Activated naive CD4-positive, alpha-beta T cell treated with anti-CD3 and anti-CD28 coated beads, Interleukin-2, amount 10 ng/mL, durations not matched to agents 7 days and 5 days (primary cell): ENCODE data around the gene ADAMTS14.

Experiments
- CTCF ChIA-PET: fragments of 350-600 bp; sonication (Branson Sonifier 250); formaldehyde crosslinking; loops from one replicate; lab custom pipeline; 2021; ENCODE audit warnings: antibody characterized with exemption; lab: Charles Lee
- DNase-seq: peaks from one replicate; pipeline ENCODE4 v3.0.0-alpha.2; 2020
- H3K27ac Mint-ChIP-seq: one replicate; pipeline ENCODE4 v1.8.0; 2021; ENCODE audit warnings: mild to moderate bottlenecking, moderate library complexity, mixed read lengths
- H3K27me3 Mint-ChIP-seq: one replicate; pipeline ENCODE4 v1.8.0; 2021; ENCODE audit warnings: mild to moderate bottlenecking, mixed read lengths
- H3K36me3 Mint-ChIP-seq: one replicate; pipeline ENCODE4 v1.8.0; 2021; ENCODE audit warnings: mixed read lengths
- H3K4me1 Mint-ChIP-seq: one replicate; pipeline ENCODE4 v1.8.0; 2021; ENCODE audit warnings: mixed read lengths
- H3K4me3 Mint-ChIP-seq: one replicate; pipeline ENCODE4 v1.8.0; 2021; ENCODE audit warnings: mild to moderate bottlenecking, moderate library complexity, mixed read lengths
- H3K9me3 Mint-ChIP-seq: one replicate; pipeline ENCODE4 v1.8.0; 2021; ENCODE audit warnings: mixed read lengths

The ADAMTS14 gene

GRCh38 chr10:70711177-70711576, 38.9 kb downstream of the ADAMTS14 start:
- Mint-ChIP-seq H3K36me3 (no peaks in the 10 kb centered on the region), H3K27ac (no peak overlapping the region), H3K4me3 (no peak overlapping the region), H3K27me3 (peaks cover under 1% of the 10 kb centered on the region), H3K9me3 (no peaks in the 10 kb centered on the region), H3K4me1 (no peaks in the 10 kb centered on the region)
- DNase-seq = no peak
- CTCF ChIA-PET = no interaction called here

GRCh38 chr10:70711911-70712310, 39.6 kb downstream of the ADAMTS14 start:
- DNase-seq = no peak
- H3K9me3 Mint-ChIP-seq = no peaks in the 10 kb centered on the region
- peaks cover 6% of the 10 kb centered on the region for H3K27me3 Mint-ChIP-seq
- no peaks in the 10 kb centered on the region for H3K4me1 Mint-ChIP-seq
- CTCF ChIA-PET = no interaction called here
- H3K4me3 Mint-ChIP-seq = no peak overlapping the region
- H3K27ac Mint-ChIP-seq = no peak overlapping the region
- H3K36me3 Mint-ChIP-seq = no peaks in the 10 kb centered on the region

- no peak overlapping the region for H3K4me3 Mint-ChIP-seq
- H3K27ac Mint-ChIP-seq = no peak overlapping the region
- DNase-seq = no peak
- H3K9me3 Mint-ChIP-seq = no peaks in the 10 kb centered on the region
- H3K36me3 Mint-ChIP-seq = no peaks in the 10 kb centered on the region
- H3K4me1 Mint-ChIP-seq = no peaks in the 10 kb centered on the region
- CTCF ChIA-PET = no interaction called here
- peaks cover 12% of the 10 kb centered on the region for H3K27me3 Mint-ChIP-seq
These were observed 41.9 kb downstream of the ADAMTS14 start for GRCh38 chr10:70714245-70714644.

- H3K36me3 Mint-ChIP-seq = no peaks in the 10 kb centered on the region
- peaks cover 12% of the 10 kb centered on the region for H3K27me3 Mint-ChIP-seq
- H3K4me1 Mint-ChIP-seq = no peaks in the 10 kb centered on the region
- no peaks in the 10 kb centered on the region for H3K9me3 Mint-ChIP-seq
- CTCF ChIA-PET = no interaction called here
- DNase-seq = no peak
- no peak overlapping the region for H3K4me3 Mint-ChIP-seq
- H3K27ac Mint-ChIP-seq = no peak overlapping the region
These were observed 42.6 kb downstream of the ADAMTS14 start for GRCh38 chr10:70714951-70715350.

GRCh38 chr10:70715853-70716795, 43.8 kb downstream of the ADAMTS14 start:
- Mint-ChIP-seq H3K4me1 (no peaks in the 10 kb centered on the region), H3K4me3 (no peak overlapping the region), H3K27ac (no peak overlapping the region), H3K27me3 (peaks cover 12% of the 10 kb centered on the region), H3K9me3 (no peaks in the 10 kb centered on the region), H3K36me3 (no peaks in the 10 kb centered on the region)
- DNase-seq = no peak
- CTCF ChIA-PET = interaction anchor here (0.9 kb wide), 1 partner anchor 171 kb away, joined by 3 read pairs; no protein-coding TSS in a partner anchor

GRCh38 chr10:70722820-70723424, 50.6 kb downstream of the ADAMTS14 start:
- no peaks in the 10 kb centered on the region for H3K36me3 Mint-ChIP-seq
- no peaks in the 10 kb centered on the region for H3K4me1 Mint-ChIP-seq
- peaks cover 5% of the 10 kb centered on the region for H3K27me3 Mint-ChIP-seq
- no peak overlapping the region for H3K27ac Mint-ChIP-seq
- H3K4me3 Mint-ChIP-seq = no peak overlapping the region
- CTCF ChIA-PET = no interaction called here
- no peaks in the 10 kb centered on the region for H3K9me3 Mint-ChIP-seq
- no peak for DNase-seq

- Mint-ChIP-seq H3K9me3 (no peaks in the 10 kb centered on the region), H3K4me1 (no peaks in the 10 kb centered on the region), H3K36me3 (no peaks in the 10 kb centered on the region), H3K27ac (no peak overlapping the region), H3K4me3 (no peak overlapping the region), H3K27me3 (peaks cover 5% of the 10 kb centered on the region)
- CTCF ChIA-PET = no interaction called here
- no peak for DNase-seq
These were observed 51.5 kb downstream of the ADAMTS14 start for GRCh38 chr10:70723771-70724170.

GRCh38 chr10:70726909-70727495, 54.7 kb downstream of the ADAMTS14 start:
- Mint-ChIP-seq H3K36me3 (no peaks in the 10 kb centered on the region), H3K27ac (no peak overlapping the region), H3K4me3 (no peak overlapping the region), H3K27me3 (peaks cover 5% of the 10 kb centered on the region), H3K4me1 (no peaks in the 10 kb centered on the region), H3K9me3 (no peaks in the 10 kb centered on the region)
- DNase-seq = no peak
- CTCF ChIA-PET = no interaction called here

GRCh38 chr10:70728328-70728727, 56.0 kb downstream of the ADAMTS14 start:
- Mint-ChIP-seq H3K4me3 (no peak overlapping the region), H3K27me3 (peaks cover 5% of the 10 kb centered on the region), H3K27ac (no peak overlapping the region), H3K9me3 (no peaks in the 10 kb centered on the region), H3K36me3 (no peaks in the 10 kb centered on the region), H3K4me1 (no peaks in the 10 kb centered on the region)
- CTCF ChIA-PET = no interaction called here
- no peak for DNase-seq

- CTCF ChIA-PET = interaction anchor here (0.5 kb wide), 1 partner anchor 29 kb away, joined by 3 read pairs; no protein-coding TSS in a partner anchor
- H3K27me3 Mint-ChIP-seq = peaks cover 5% of the 10 kb centered on the region
- no peaks in the 10 kb centered on the region for H3K4me1 Mint-ChIP-seq
- no peaks in the 10 kb centered on the region for H3K9me3 Mint-ChIP-seq
- H3K36me3 Mint-ChIP-seq = no peaks in the 10 kb centered on the region
- no peak overlapping the region for H3K27ac Mint-ChIP-seq
- H3K4me3 Mint-ChIP-seq = no peak overlapping the region
- DNase-seq = no peak
These were observed 57.6 kb downstream of the ADAMTS14 start for GRCh38 chr10:70729763-70730357.

- Mint-ChIP-seq H3K4me3 (no peak overlapping the region), H3K27ac (no peak overlapping the region), H3K36me3 (no peaks in the 10 kb centered on the region), H3K4me1 (no peaks in the 10 kb centered on the region), H3K27me3 (peaks cover 6% of the 10 kb centered on the region), H3K9me3 (no peaks in the 10 kb centered on the region)
- no peak for DNase-seq
- CTCF ChIA-PET = interaction anchor here (0.9 kb wide), 1 partner anchor 11 kb away, joined by 3 read pairs; no protein-coding TSS in a partner anchor
These were observed 58.6 kb downstream of the ADAMTS14 start for GRCh38 chr10:70730955-70731354.

- Mint-ChIP-seq H3K27ac (no peak overlapping the region), H3K9me3 (no peaks in the 10 kb centered on the region), H3K4me3 (no peak overlapping the region), H3K36me3 (no peaks in the 10 kb centered on the region), H3K4me1 (no peaks in the 10 kb centered on the region), H3K27me3 (peaks cover 13% of the 10 kb centered on the region)
- CTCF ChIA-PET = interaction anchor here (0.6 to 1.4 kb wide), 3 partner anchors 26 to 195 kb away, joined by 3 to 5 read pairs (median 3); no protein-coding TSS in a partner anchor
- no peak for DNase-seq
These were observed 60.3 kb downstream of the ADAMTS14 start for GRCh38 chr10:70732569-70732968.

GRCh38 chr10:70733051-70733450, 60.7 kb downstream of the ADAMTS14 start:
- Mint-ChIP-seq H3K9me3 (no peaks in the 10 kb centered on the region), H3K4me3 (no peak overlapping the region), H3K27me3 (peaks cover 13% of the 10 kb centered on the region), H3K4me1 (no peaks in the 10 kb centered on the region), H3K36me3 (no peaks in the 10 kb centered on the region), H3K27ac (no peak overlapping the region)
- CTCF ChIA-PET = interaction anchor here (0.6 to 1.4 kb wide), 2 partner anchors 26 to 196 kb away, joined by 3 to 5 read pairs; no protein-coding TSS in a partner anchor
- DNase-seq = no peak

GRCh38 chr10:70735161-70735560, 62.9 kb downstream of the ADAMTS14 start:
- H3K4me3 Mint-ChIP-seq = no peak overlapping the region
- DNase-seq = no peak
- H3K27me3 Mint-ChIP-seq = peaks cover 17% of the 10 kb centered on the region
- no peaks in the 10 kb centered on the region for H3K4me1 Mint-ChIP-seq
- no peaks in the 10 kb centered on the region for H3K36me3 Mint-ChIP-seq
- H3K9me3 Mint-ChIP-seq = no peaks in the 10 kb centered on the region
- no peak overlapping the region for H3K27ac Mint-ChIP-seq
- CTCF ChIA-PET = interaction anchor here (0.6 kb wide), 1 partner anchor 620 kb away, joined by 3 read pairs; no protein-coding TSS in a partner anchor
